Right lobe of liver (tissue), 6 donors: ENCODE measurements around the gene STK40. TPM values are rescaled to one million over a fixed set of nuclear protein-coding genes. Genes with fewer than 3 reads are reported as not detected.

Experiments used
- ATAC-seq, 4 donors: fragments of 200-7000 bp; cut with Tn5 transposase; one replicate each; pipeline ENCODE4 v1.9.1; 2020; ENCODE audit warnings: mild to moderate bottlenecking in 4 of 4, moderate library complexity in 4 of 4
- DNase-seq, 3 donors: peaks; one replicate each; pipeline ENCODE4 v3.0.0-alpha.2; 2020
- H3K27ac ChIP-seq, 3 donors: fragments of 200-600 bp; one replicate each; pipeline ENCODE4 v1.8.0; 2022
- H3K27me3 ChIP-seq, 2 donors: fragments of 200-600 bp; one replicate each; pipeline ENCODE4 v1.8.0; 2022
- H3K36me3 ChIP-seq, 4 donors: fragments of 200-600 bp; sonication (generic) in 1 of 4; one replicate each; pipeline versions ENCODE4 v1.5.1 to v1.8.0; 2017 to 2022; ENCODE audit warnings: control low read depth in 1 of 4
- H3K4me1 ChIP-seq, 4 donors: fragments of 200-600 bp; sonication (generic) in 1 of 4; one replicate each; pipeline versions ENCODE4 v1.5.1 to v1.8.0; 2017 to 2022; ENCODE audit warnings: control low read depth in 1 of 4
- H3K4me3 ChIP-seq, 3 donors: fragments of 200-600 bp; one replicate each; pipeline ENCODE4 v1.8.0; 2022
- H3K9me3 ChIP-seq, 4 donors: fragments of 200-600 bp; sonication (generic) in 1 of 4; one replicate each; pipeline versions ENCODE4 v1.5.1 to v1.8.0; 2017 to 2022; ENCODE audit warnings: control low read depth in 1 of 4
- CTCF ChIP-seq, 4 donors: fragments of 200-600 bp in 3 of 4; fragments of 450-650 bp in 1 of 4; IDR thresholded peaks; one replicate each; pipeline versions ENCODE4 v1.5.1 to v1.8.0; 2016 to 2022; ENCODE audit warnings: antibody characterized with exemption in 4 of 4, mild to moderate bottlenecking in 2 of 4
- POLR2A ChIP-seq: fragments of 450-650 bp; IDR thresholded peaks from one replicate; pipeline ENCODE4 v1.6.1; 2017; ENCODE audit warnings: antibody characterized with exemption, mild to moderate bottlenecking
- WGBS: methylation state at CpG from one replicate; pipeline ENCODE4 v1.1.6; 2018; ENCODE audit warnings: low coverage, low lambda C conversion rate; ENCODE audit not compliant: insufficient coverage; ENCODE audit errors: missing lambda C conversion rate; 5-methylcytosine and 5-hydroxymethylcytosine counted together
- intact Hi-C, 2 donors: fragments of 100-400 bp; cut with DNase I; formaldehyde crosslinking; loops; one replicate each; pipeline versions ENCODE4 v1.11.2 to v1.14.1; 2022
- total RNA-seq, 6 experiments: library from RNA; depleted of rRNA in 2 of 6; stranded (reverse); fragments of >200 nt in 2 of 6; fragmentation: NEBNext Ultra II Directional in 3 of 6; extraction: Animal tissue kit (Norgen Biotek cat#: 25700) in 3 of 6; gene quantifications; one replicate each; pipeline versions ENCODE4 v1.1.0 to v1.2.4, GENCODE V29; 2016 to 2023
- donor health status: DM: no; HTN: yes; CAD: no.
- donor health status: DM: no; HTN: no; CAD: no.
- donor health status: DM: no; HTN: no; CAD: no.
- donor health status: DM: no; HTN: yes; CAD: no.
- donor health status: DM: no; HTN: yes; CAD: no.

The STK40 gene
- total RNA-seq, 6 experiments from 2014 or later = 22.7 to 45.5 (median 29.0) TPM

- Histone ChIP-seq H3K4me1 (peaks cover 0 to 11% (median 0%) of the 10 kb centered on the region in 4 donors), H3K9me3 (no peaks in the 10 kb centered on the region), H3K4me3 (peak within 1 kb of the TSS; percentile 84 to 93 (median 89)), H3K27me3 (no peaks in the 10 kb centered on the region), H3K27ac (peak within 1 kb of the TSS; percentile 74 to 92 (median 90)), H3K36me3 (peaks cover 0 to 14% (median 3%) of the 10 kb centered on the region in 4 donors)
- ATAC-seq (peak; percentile 95 to 97 (median 96)), DNase-seq (peak; percentile 94 to 96 (median 95))
- WGBS = 0% methylated on average over 11 of the region's 60 CpGs
- intact Hi-C loops = no loop called here
- TF ChIP-seq POLR2A = peak; percentile 96
- TF ChIP-seq CTCF (IDR thresholded peaks at IDR 0.05) = no peak
Observed at GRCh38 chr1:36397378-36398230, 11.9 kb upstream of the STK40 start, which contains the start of gene LSM10. Gene LSM10 (minus strand): TSS chr1:36397908. CDS start chr1:36394129, 3,779 bp downstream.

DNA sequence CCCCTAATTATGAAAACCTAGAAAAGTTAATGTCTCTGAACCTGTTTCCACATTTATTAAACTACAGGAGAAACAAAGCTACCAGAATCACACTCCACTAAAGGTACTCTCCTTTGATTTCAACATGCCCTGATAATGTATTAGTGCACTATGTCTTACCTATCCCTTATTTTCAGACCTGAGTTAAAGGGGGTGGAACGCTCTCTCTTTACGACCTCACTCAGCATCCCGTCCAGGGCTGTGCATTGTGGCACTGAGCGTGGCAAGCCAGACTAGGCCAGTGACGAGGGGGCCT is 11.3 kb upstream of the STK40 start:
- intact Hi-C loops = no loop called here
- TF ChIP-seq POLR2A (no peak), CTCF (IDR thresholded peaks at IDR 0.05) (no peak)
- WGBS = 0% methylated on average over 3 of the region's 5 CpGs
- peaks cover 0 to 20% (median 3%) of the 10 kb centered on the region in 4 donors for H3K36me3 ChIP-seq
- H3K4me3 ChIP-seq = peak overlapping the region; percentile 84 to 93 (median 89)
- ATAC-seq (peak in 1 of 4 donors; percentile 49), DNase-seq (no peak)
- H3K27me3 ChIP-seq = no peaks in the 10 kb centered on the region
- no peaks in the 10 kb centered on the region for H3K9me3 ChIP-seq
- H3K4me1 ChIP-seq = peaks cover 0 to 11% (median 0%) of the 10 kb centered on the region in 4 donors
- H3K27ac ChIP-seq = peak overlapping the region; percentile 74 to 92 (median 90)

- Histone ChIP-seq H3K9me3 (no peaks in the 10 kb centered on the region), H3K4me1 (peaks cover 0 to 11% (median 0%) of the 10 kb centered on the region in 4 donors), H3K27me3 (no peaks in the 10 kb centered on the region), H3K36me3 (peaks cover 0 to 24% (median 3%) of the 10 kb centered on the region in 4 donors), H3K27ac (no peak overlapping the region), H3K4me3 (no peak overlapping the region)
- intact Hi-C loops = no loop called here
- DNase-seq (no peak), ATAC-seq (no peak)
- WGBS = 86% methylated on average over 4 of the region's 6 CpGs
- TF ChIP-seq POLR2A (no peak), CTCF (IDR thresholded peaks at IDR 0.05) (no peak)
Observed at GRCh38 chr1:36396359-36396758, 10.6 kb upstream of the STK40 start.

DNA sequence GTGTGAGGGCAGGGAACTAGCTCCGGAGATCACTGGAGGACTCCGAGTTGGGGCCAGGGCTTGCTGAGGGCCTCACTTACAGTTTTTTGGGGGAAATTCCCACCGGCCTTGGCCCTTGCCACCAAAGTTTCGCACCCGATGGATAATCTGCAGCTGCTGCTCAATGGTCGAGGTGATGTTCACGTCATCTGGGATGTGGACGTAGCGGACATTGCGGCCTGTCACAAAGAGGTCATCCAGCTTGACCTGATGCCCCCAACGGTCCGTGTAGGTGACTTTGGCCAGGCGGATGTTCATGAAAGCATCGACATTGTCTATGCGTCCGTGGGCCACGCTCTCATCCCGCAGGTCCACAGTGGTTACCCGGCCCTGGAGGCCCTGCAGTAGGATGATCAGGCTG is 8.0 kb upstream of the STK40 start:
- Histone ChIP-seq H3K4me1 (peaks cover 0 to 11% (median 0%) of the 10 kb centered on the region in 4 donors), H3K9me3 (no peaks in the 10 kb centered on the region), H3K27me3 (no peaks in the 10 kb centered on the region), H3K4me3 (no peak overlapping the region), H3K27ac (no peak overlapping the region), H3K36me3 (peaks cover 0 to 31% (median 5%) of the 10 kb centered on the region in 4 donors)
- TF ChIP-seq CTCF (IDR thresholded peaks at IDR 0.05) = no peak
- TF ChIP-seq POLR2A = no peak
- no peak for DNase-seq
- intact Hi-C loops = no loop called here
- no peak for ATAC-seq
- WGBS = 90% methylated on average over 4 of the region's 19 CpGs
